IMR-90 (cell line): ENCODE measurements around the gene RIOX2. TPM values are rescaled to one million over a fixed set of nuclear protein-coding genes. Genes with fewer than 3 reads are reported as not detected.

Experiments
- ATAC-seq: fragments of 200-7000 bp; cut with Tn5 transposase; 2 replicates; pipeline ENCODE4 v1.9.1; 2020; ENCODE audit warnings: low read depth, mild to moderate bottlenecking, moderate library complexity
- BruUV-seq: library from RNA; stranded (reverse); fragments of 400-500 nt; replicated peaks from 2 replicates; lab custom pipeline; 2021; lab: Mats Ljungman, UMichigan
- CTCF ChIA-PET: fragments of 300-600 bp; formaldehyde crosslinking; extraction: SDS; loops from one replicate; lab custom pipeline; 2021; ENCODE audit warnings: antibody characterized with exemption; lab: Yijun Ruan, JAX
- POLR2A ChIA-PET: fragments of 300-600 bp; sonication (Branson Sonifier 250); formaldehyde crosslinking; loops from one replicate; lab custom pipeline; 2022; ENCODE audit warnings: antibody characterized with exemption; ENCODE audit not compliant: unreplicated experiment; lab: Charles Lee
- DNase-seq: peaks from one replicate; pipeline ENCODE4 v3.0.0; 2013
- H2AFZ ChIP-seq: replicated peaks from 2 replicates; pipeline ENCODE3; 2013; ENCODE audit warnings: low read length, mild to moderate bottlenecking; ENCODE audit not compliant: poor library complexity
- H2AK5ac ChIP-seq: 2 replicates; pipeline ENCODE4 v1.6.1; 2013; ENCODE audit warnings: low read depth, low read length, inconsistent platforms
- H2AK9ac ChIP-seq: replicated peaks from 2 replicates; pipeline ENCODE3; 2013; ENCODE audit warnings: mild to moderate bottlenecking, low read depth, low read length, moderate library complexity; ENCODE audit not compliant: poor library complexity
- H2BK120ac ChIP-seq: 2 replicates; pipeline ENCODE4 v1.6.1; 2013; ENCODE audit warnings: low read depth, low read length, inconsistent platforms
- H2BK15ac ChIP-seq: 3 replicates; pipeline ENCODE4 v1.6.1; 2013; ENCODE audit warnings: low read depth, low read length, inconsistent platforms
- H2BK20ac ChIP-seq: 2 replicates; pipeline ENCODE4 v1.6.1; 2013; ENCODE audit warnings: low read depth, mild to moderate bottlenecking, inconsistent platforms, low read length, moderate library complexity
- H2BK5ac ChIP-seq: 2 replicates; pipeline ENCODE4 v1.6.1; 2013; ENCODE audit warnings: mild to moderate bottlenecking, low read depth, low read length, inconsistent platforms; ENCODE audit not compliant: poor library complexity, severe bottlenecking
- H3K14ac ChIP-seq: replicated peaks from 2 replicates; pipeline ENCODE4 v1.6.1; 2013; ENCODE audit warnings: low read depth, low read length, inconsistent platforms
- H3K18ac ChIP-seq: 2 replicates; pipeline ENCODE4 v1.6.1; 2013; ENCODE audit warnings: low read depth, low read length, control low read depth
- H3K23ac ChIP-seq: 2 replicates; pipeline ENCODE4 v1.6.1; 2013; ENCODE audit warnings: low read depth, low read length, inconsistent platforms
- H3K27ac ChIP-seq: 2 replicates; pipeline ENCODE4 v1.5.1; 2013; ENCODE audit warnings: mild to moderate bottlenecking, control low read depth, low read length; ENCODE audit not compliant: insufficient read depth
- H3K27me3 ChIP-seq: 2 replicates; pipeline ENCODE4 v1.6.1; 2013; ENCODE audit warnings: low read length; ENCODE audit not compliant: control insufficient read depth, insufficient read depth
- H3K36me3 ChIP-seq: 2 replicates; pipeline ENCODE4 v1.6.1; 2013; ENCODE audit warnings: low read length, mixed read lengths; ENCODE audit not compliant: control insufficient read depth, insufficient read depth
- H3K4ac ChIP-seq: 2 replicates; pipeline ENCODE4 v1.6.1; 2013; ENCODE audit warnings: low read depth, low read length, inconsistent platforms
- H3K4me1 ChIP-seq: 2 replicates; pipeline ENCODE4 v1.6.1; 2013; ENCODE audit warnings: low read length, mixed read lengths; ENCODE audit not compliant: control insufficient read depth, insufficient read depth
- H3K4me2 ChIP-seq: 2 replicates; pipeline ENCODE4 v1.6.1; 2013; ENCODE audit warnings: low read depth, mild to moderate bottlenecking, control low read depth, low read length, moderate library complexity
- H3K4me3 ChIP-seq: 2 replicates; pipeline ENCODE4 v1.5.1; 2013; ENCODE audit warnings: low read depth, mild to moderate bottlenecking, control low read depth, low read length, moderate library complexity; ENCODE audit not compliant: insufficient read depth
- H3K56ac ChIP-seq: 2 replicates; pipeline ENCODE4 v1.6.1; 2013; ENCODE audit warnings: low read length, inconsistent platforms; ENCODE audit not compliant: insufficient read depth; ENCODE audit errors: extremely low read depth
- H3K79me1 ChIP-seq, 2 experiments: 2 replicates each; pipeline ENCODE4 v1.6.1; 2013; ENCODE audit warnings: low read length in 2 of 2, inconsistent platforms in 1 of 2, low read depth in 1 of 2
- H3K9ac ChIP-seq: 2 replicates; pipeline ENCODE4 v1.6.1; 2013; ENCODE audit warnings: low read depth, low read length, control low read depth
- H3K9me1 ChIP-seq: 2 replicates; pipeline ENCODE4 v1.6.1; 2013; ENCODE audit warnings: low read length, inconsistent platforms; ENCODE audit not compliant: insufficient read depth
- H3K9me3 ChIP-seq: 2 replicates; pipeline ENCODE4 v1.6.1; 2013; ENCODE audit warnings: low read length; ENCODE audit not compliant: control insufficient read depth, insufficient read depth
- H4K20me1 ChIP-seq: 2 replicates; pipeline ENCODE4 v1.6.1; 2013; ENCODE audit warnings: low read length, inconsistent platforms; ENCODE audit not compliant: insufficient read depth
- H4K5ac ChIP-seq: 2 replicates; pipeline ENCODE4 v1.6.1; 2013; ENCODE audit warnings: mild to moderate bottlenecking, low read depth, low read length, control low read depth
- H4K8ac ChIP-seq, 2 experiments: 2 replicates each; pipeline ENCODE4 v1.6.1; 2013; ENCODE audit warnings: low read depth in 2 of 2, low read length in 2 of 2, control low read depth in 1 of 2, inconsistent platforms in 1 of 2
- H4K91ac ChIP-seq: 2 replicates; pipeline ENCODE4 v1.6.1; 2013; ENCODE audit warnings: low read depth, low read length, inconsistent platforms; ENCODE audit not compliant: insufficient read depth
- BHLHE40 ChIP-seq: fragments of 150-350 bp; IDR thresholded peaks from 2 replicates; pipeline ENCODE4 v1.6.1; 2016; ENCODE audit warnings: mild to moderate bottlenecking, low read depth, low read length
- CTCF ChIP-seq: conservative IDR thresholded peaks from 2 replicates; pipeline ENCODE4 v1.5.1; 2012; ENCODE audit warnings: mild to moderate bottlenecking, low read depth, low read length, improper control_type of control experiment
- FOS ChIP-seq: fragments of 150-350 bp; IDR thresholded peaks from 2 replicates; pipeline ENCODE4 v1.6.1; 2016; ENCODE audit warnings: low read depth, low read length
- MAFK ChIP-seq: IDR thresholded peaks from 2 replicates; pipeline ENCODE4 v1.6.1; 2012; ENCODE audit warnings: low read depth, low read length, improper control_type of control experiment
- MAZ ChIP-seq: IDR thresholded peaks from 2 replicates; pipeline ENCODE4 v1.6.1; 2012; ENCODE audit warnings: low read depth, mild to moderate bottlenecking, low read length, improper control_type of control experiment, moderate library complexity, borderline replicate concordance
- SMC3 ChIP-seq: fragments of 150-350 bp; IDR thresholded peaks from 2 replicates; pipeline ENCODE4 v1.6.1; 2016; ENCODE audit warnings: low read depth, mild to moderate bottlenecking, antibody characterized with exemption, low read length, moderate library complexity
- WGBS, 2 experiments: methylation state at CpG; one replicate each; pipeline versions ENCODE4 v1.1.5 to v1.1.7; 2013; ENCODE audit warnings: missing lambda C conversion rate in 2 of 2; ENCODE audit not compliant: insufficient read length in 1 of 2; ENCODE audit errors: extremely low coverage in 2 of 2; 5-methylcytosine and 5-hydroxymethylcytosine counted together
- dilution Hi-C: fragments of 300-500 bp; cut with HindIII; formaldehyde crosslinking; loops from one replicate; pipeline ENCODE4 v1.14.3; 2018; ENCODE audit warnings: low sequenced_read_pairs; ENCODE audit not compliant: unreplicated experiment
- in situ Hi-C: fragments of 300-500 bp; cut with MboI; formaldehyde crosslinking; loops from 3 replicates; pipeline ENCODE4 v1.14.3; 2019; ENCODE audit warnings: low sequenced_read_pairs, inconsistent platforms, mixed read lengths
- intact Hi-C: fragments of 100-400 bp; cut with micrococcal nuclease; formaldehyde crosslinking; loops from 2 replicates; pipeline ENCODE4 v1.10.0; 2022
- polyA plus RNA-seq, 3 experiments: library from polyadenylated mRNA; depleted of rRNA; stranded (reverse); fragments of >200 nt; gene quantifications; 2 replicates each; pipeline ENCODE4 v1.2.3, GENCODE V29; 2012; ENCODE audit warnings: low replicate concordance in 1 of 3
- total RNA-seq: library from RNA; depleted of rRNA; stranded (reverse); fragments of >200 nt; gene quantifications from 2 replicates; pipeline ENCODE4 v1.2.3, GENCODE V29; 2012

RIOX2 gene
- total and polyA plus RNA-seq, 2 of the 4 experiments (the other 2 are of a cell fraction) = 17.2 to 26.7 TPM

DNA sequence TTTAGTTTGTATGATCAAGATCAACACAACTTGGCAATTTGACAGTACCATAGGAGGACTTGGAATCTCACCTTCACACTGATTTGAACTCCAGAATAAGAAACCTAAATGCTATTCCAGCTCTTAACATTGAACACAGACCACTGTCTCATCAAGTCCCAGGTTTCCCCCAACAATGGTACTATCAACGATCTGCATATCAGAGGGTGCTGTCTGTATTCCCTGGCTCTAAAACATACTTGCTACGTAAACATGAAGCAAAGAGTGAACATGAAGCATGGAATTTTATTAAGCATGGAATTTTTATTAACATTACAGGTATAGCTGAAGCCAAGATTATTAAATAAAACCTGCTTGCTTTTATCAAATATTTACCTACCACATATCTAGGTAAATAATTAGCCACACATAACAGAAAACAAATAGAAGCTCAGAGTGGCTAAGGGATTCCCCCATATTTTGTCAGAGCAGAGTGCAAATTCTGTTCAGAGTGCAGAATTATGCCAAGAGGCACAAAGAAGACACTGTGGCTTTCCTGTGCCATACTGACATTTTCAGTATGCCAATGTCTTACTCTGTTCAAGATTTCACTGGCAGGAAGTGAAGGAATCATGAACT, 22.2 kb upstream of the RIOX2 start:
- H3K56ac ChIP-seq = no peak overlapping the region
- intact Hi-C loops = no loop called here

More for the DNA sequence above, 22.2 kb upstream of the RIOX2 start:
- no peaks in the 10 kb centered on the region for H3K9me3 ChIP-seq
- H2AK5ac ChIP-seq = no peak overlapping the region
- dilution Hi-C loops (no loop called here), in situ Hi-C loops (no loop called here)
- no peak overlapping the region for H2AFZ ChIP-seq
- H3K36me3 ChIP-seq = no peaks in the 10 kb centered on the region
- peaks cover 3% of the 10 kb centered on the region; the same call in 1 of the 2 replicates for H3K27me3 ChIP-seq
- ATAC-seq (no peak), DNase-seq (no peak)
- TF ChIP-seq MAZ (no peak), CTCF (no peak), BHLHE40 (no peak), MAFK (no peak), FOS (no peak), SMC3 (no peak)
- no peak overlapping the region for H4K91ac ChIP-seq
- H2AK9ac ChIP-seq = no peak overlapping the region
- H3K4me2 ChIP-seq = no peak overlapping the region
- no peak overlapping the region for H4K5ac ChIP-seq
- H2BK20ac ChIP-seq = no peak overlapping the region
- no peaks in the 10 kb centered on the region for H3K9me1 ChIP-seq
- H3K23ac ChIP-seq = no peak overlapping the region
- H3K9ac ChIP-seq = no peak overlapping the region
- no peaks in the 10 kb centered on the region for H3K4me1 ChIP-seq
- H3K4me3 ChIP-seq = no peak overlapping the region
- H4K8ac ChIP-seq = no peak overlapping the region
- no peak overlapping the region for H3K18ac ChIP-seq
- H2BK120ac ChIP-seq = no peak overlapping the region
- H3K14ac ChIP-seq = no peak overlapping the region
- H2BK15ac ChIP-seq = no peak overlapping the region
- ChIA-PET POLR2A (no interaction called here), CTCF (no interaction called here)
- H3K4ac ChIP-seq = no peak overlapping the region
- H3K27ac ChIP-seq = no peak overlapping the region
- H3K79me1 ChIP-seq = no peaks in the 10 kb centered on the region
- no CpG with 5 or more reads among the region's 2 CpGs for WGBS, 2 experiments
- H4K20me1 ChIP-seq = no peaks in the 10 kb centered on the region
- no peak overlapping the region for H2BK5ac ChIP-seq
- no TSS peak for BruUV-seq
